ENCODE measurements around the gene MDM2. TPM values are rescaled to one million over a fixed set of nuclear protein-coding genes. Genes with fewer than 3 reads are reported as not detected.

The MDM2 gene
- total and polyA plus RNA-seq, 2 of the 13 experiments (the other 11 are each of a cell fraction or from before 2014, with no cell fraction given): 29.3 to 314 TPM

DNA sequence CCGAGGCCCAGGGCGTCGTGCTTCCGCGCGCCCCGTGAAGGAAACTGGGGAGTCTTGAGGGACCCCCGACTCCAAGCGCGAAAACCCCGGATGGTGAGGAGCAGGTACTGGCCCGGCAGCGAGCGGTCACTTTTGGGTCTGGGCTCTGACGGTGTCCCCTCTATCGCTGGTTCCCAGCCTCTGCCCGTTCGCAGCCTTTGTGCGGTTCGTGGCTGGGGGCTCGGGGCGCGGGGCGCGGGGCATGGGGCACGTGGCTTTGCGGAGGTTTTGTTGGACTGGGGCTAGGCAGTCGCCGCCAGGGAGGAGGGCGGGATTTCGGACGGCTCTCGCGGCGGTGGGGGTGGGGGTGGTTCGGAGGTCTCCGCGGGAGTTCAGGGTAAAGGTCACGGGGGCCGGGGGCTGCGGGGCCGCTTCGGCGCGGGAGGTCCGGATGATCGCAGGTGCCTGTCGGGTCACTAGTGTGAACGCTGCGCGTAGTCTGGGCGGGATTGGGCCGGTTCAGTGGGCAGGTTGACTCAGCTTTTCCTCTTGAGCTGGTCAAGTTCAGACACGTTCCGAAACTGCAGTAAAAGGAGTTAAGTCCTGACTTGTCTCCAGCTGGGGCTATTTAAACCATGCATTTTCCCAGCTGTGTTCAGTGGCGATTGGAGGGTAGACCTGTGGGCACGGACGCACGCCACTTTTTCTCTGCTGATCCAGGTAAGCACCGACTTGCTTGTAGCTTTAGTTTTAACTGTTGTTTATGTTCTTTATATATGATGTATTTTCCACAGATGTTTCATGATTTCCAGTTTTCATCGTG lies 612 bp downstream of the MDM2 start (continued):
- TF ChIP-seq, protein P1, sequence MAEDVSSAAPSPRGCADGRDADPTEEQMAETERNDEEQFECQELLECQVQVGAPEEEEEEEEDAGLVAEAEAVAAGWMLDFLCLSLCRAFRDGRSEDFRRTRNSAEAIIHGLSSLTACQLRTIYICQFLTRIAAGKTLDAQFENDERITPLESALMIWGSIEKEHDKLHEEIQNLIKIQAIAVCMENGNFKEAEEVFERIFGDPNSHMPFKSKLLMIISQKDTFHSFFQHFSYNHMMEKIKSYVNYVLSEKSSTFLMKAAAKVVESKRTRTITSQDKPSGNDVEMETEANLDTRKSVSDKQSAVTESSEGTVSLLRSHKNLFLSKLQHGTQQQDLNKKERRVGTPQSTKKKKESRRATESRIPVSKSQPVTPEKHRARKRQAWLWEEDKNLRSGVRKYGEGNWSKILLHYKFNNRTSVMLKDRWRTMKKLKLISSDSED (CRISPR knock-in tag; IDR thresholded peaks at IDR 0.05): no peak
- TF ChIP-seq, protein P2, sequence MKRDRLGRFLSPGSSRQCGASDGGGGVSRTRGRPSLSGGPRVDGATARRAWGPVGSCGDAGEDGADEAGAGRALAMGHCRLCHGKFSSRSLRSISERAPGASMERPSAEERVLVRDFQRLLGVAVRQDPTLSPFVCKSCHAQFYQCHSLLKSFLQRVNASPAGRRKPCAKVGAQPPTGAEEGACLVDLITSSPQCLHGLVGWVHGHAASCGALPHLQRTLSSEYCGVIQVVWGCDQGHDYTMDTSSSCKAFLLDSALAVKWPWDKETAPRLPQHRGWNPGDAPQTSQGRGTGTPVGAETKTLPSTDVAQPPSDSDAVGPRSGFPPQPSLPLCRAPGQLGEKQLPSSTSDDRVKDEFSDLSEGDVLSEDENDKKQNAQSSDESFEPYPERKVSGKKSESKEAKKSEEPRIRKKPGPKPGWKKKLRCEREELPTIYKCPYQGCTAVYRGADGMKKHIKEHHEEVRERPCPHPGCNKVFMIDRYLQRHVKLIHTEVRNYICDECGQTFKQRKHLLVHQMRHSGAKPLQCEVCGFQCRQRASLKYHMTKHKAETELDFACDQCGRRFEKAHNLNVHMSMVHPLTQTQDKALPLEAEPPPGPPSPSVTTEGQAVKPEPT (CRISPR knock-in tag; IDR thresholded peaks at IDR 0.05; ENCODE audit: low read depth): peak; percentile 22; the same call in 1 of the 2 replicates
- TF ChIP-seq, protein P3, sequence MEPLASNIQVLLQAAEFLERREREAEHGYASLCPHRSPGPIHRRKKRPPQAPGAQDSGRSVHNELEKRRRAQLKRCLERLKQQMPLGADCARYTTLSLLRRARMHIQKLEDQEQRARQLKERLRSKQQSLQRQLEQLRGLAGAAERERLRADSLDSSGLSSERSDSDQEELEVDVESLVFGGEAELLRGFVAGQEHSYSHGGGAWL (CRISPR knock-in tag; IDR thresholded peaks at IDR 0.05): no peak; the same call in none of the 2 replicates
- TF ChIP-seq ARID2 (CRISPR knock-in tag; IDR thresholded peaks at IDR 0.05; ENCODE audit: borderline replicate concordance) (no peak), GATAD1 (CRISPR knock-in tag; IDR thresholded peaks at IDR 0.05) (no peak), PHB2 (IDR thresholded peaks at IDR 0.05; ENCODE audit: partially characterized antibody) (no peak), ZNF354B (CRISPR knock-in tag; IDR thresholded peaks at IDR 0.05) (0 out of 2 replicates have a peak, but pooled peaks have one; percentile 61), ZNF546 (CRISPR knock-in tag; conservative IDR thresholded peaks at IDR 0.05) (no peak), ZNF772 (CRISPR knock-in tag; IDR thresholded peaks at IDR 0.05) (no peak; the same call in 1 of the 2 replicates), PLRG1 (conservative IDR thresholded peaks at IDR 0.05) (no peak), FOSL2 (CRISPR knock-in tag; IDR thresholded peaks at IDR 0.05) (peak; percentile 89), ZNF569 (CRISPR knock-in tag; IDR thresholded peaks at IDR 0.05; ENCODE audit: borderline replicate concordance) (no peak), DDIT3 (CRISPR knock-in tag; IDR thresholded peaks at IDR 0.05) (no peak), ONECUT2 (CRISPR knock-in tag; IDR thresholded peaks at IDR 0.05) (peak; percentile 34; the same call in 1 of the 2 replicates), ZNF792 (CRISPR knock-in tag; IDR thresholded peaks at IDR 0.05) (peak; percentile 80; the same call in 1 of the 2 replicates), ZMYM2 (CRISPR knock-in tag; IDR thresholded peaks at IDR 0.05) (0 out of 2 replicates have a peak, but pooled peaks have one; percentile 22), KDM1A (CRISPR knock-in tag; IDR thresholded peaks at IDR 0.05) (0 out of 2 replicates have a peak, but pooled peaks have one; percentile 20), ZNF572 (CRISPR knock-in tag; IDR thresholded peaks at IDR 0.05) (no peak), GZF1 (CRISPR knock-in tag; IDR thresholded peaks at IDR 0.05) (peak; percentile 46; the same call in 1 of the 2 replicates), POLR2AphosphoS2 (IDR thresholded peaks at IDR 0.05; ENCODE audit: low read depth, low read length) (no peak), ZNF615 (CRISPR knock-in tag; IDR thresholded peaks at IDR 0.05; ENCODE audit: borderline replicate concordance) (no peak)
- TF ChIP-seq, protein P4, sequence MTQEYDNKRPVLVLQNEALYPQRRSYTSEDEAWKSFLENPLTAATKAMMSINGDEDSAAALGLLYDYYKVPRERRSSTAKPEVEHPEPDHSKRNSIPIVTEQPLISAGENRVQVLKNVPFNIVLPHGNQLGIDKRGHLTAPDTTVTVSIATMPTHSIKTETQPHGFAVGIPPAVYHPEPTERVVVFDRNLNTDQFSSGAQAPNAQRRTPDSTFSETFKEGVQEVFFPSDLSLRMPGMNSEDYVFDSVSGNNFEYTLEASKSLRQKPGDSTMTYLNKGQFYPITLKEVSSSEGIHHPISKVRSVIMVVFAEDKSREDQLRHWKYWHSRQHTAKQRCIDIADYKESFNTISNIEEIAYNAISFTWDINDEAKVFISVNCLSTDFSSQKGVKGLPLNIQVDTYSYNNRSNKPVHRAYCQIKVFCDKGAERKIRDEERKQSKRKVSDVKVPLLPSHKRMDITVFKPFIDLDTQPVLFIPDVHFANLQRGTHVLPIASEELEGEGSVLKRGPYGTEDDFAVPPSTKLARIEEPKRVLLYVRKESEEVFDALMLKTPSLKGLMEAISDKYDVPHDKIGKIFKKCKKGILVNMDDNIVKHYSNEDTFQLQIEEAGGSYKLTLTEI (CRISPR knock-in tag; conservative IDR thresholded peaks at IDR 0.05): no peak

Data from HepG2 (cell line).